ENCODE data around the gene EXT2. TPM values are rescaled to one million over a fixed set of nuclear protein-coding genes. Genes with fewer than 3 reads are reported as not detected.

Gene EXT2
- total RNA-seq, 4 donors from 2014 or later: 56.9 to 152 (median 128) TPM

DNA sequence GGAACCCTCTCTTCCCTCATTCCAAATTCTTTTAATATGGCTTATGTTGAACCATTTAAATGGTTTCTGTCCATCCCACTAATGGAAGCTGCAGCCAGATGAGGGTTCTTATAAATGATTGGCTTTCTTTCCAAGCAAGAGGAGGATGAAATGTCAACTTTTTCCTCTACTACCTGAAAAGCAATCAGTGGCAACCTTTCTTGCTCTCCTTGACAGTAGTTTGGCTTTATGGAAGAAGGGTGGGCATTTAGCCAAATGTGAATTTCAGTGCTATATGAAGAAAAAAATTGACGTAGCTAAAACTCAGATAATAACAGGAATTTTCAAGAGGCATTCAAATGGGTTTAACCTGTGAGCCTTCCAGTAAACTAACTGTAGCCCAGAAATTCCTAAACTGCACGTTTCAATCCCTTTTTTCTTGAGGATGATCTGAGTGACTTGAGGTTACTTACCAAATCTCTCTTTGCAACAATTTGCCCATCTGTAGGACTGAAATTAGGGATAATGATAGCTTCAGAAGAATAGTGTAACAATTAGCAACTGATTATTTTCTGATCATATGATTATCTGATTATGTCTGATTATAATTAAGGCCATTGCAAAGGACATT, 90.9 kb downstream of the EXT2 start:
- Histone ChIP-seq H3K9me3 (peaks cover 0 to 12% (median 4%) of the 10 kb centered on the region in 4 donors), H3K27ac (no peak overlapping the region), H3K36me3 (peaks cover 0 to 21% (median 0%) of the 10 kb centered on the region in 3 donors), H3K4me3 (no peak overlapping the region), H3K4me1 (no peaks in the 10 kb centered on the region), H3K27me3 (no peaks in the 10 kb centered on the region)
- TF ChIP-seq, protein P1, sequence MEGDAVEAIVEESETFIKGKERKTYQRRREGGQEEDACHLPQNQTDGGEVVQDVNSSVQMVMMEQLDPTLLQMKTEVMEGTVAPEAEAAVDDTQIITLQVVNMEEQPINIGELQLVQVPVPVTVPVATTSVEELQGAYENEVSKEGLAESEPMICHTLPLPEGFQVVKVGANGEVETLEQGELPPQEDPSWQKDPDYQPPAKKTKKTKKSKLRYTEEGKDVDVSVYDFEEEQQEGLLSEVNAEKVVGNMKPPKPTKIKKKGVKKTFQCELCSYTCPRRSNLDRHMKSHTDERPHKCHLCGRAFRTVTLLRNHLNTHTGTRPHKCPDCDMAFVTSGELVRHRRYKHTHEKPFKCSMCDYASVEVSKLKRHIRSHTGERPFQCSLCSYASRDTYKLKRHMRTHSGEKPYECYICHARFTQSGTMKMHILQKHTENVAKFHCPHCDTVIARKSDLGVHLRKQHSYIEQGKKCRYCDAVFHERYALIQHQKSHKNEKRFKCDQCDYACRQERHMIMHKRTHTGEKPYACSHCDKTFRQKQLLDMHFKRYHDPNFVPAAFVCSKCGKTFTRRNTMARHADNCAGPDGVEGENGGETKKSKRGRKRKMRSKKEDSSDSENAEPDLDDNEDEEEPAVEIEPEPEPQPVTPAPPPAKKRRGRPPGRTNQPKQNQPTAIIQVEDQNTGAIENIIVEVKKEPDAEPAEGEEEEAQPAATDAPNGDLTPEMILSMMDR (IDR thresholded peaks at IDR 0.05): no peak
- no peak for TF ChIP-seq POLR2A (IDR thresholded peaks at IDR 0.05)
- DNase-seq: no peak

- Histone ChIP-seq H3K36me3 (peaks cover 0 to 27% (median 0%) of the 10 kb centered on the region in 3 donors), H3K4me3 (no peak overlapping the region), H3K4me1 (no peaks in the 10 kb centered on the region), H3K9me3 (peaks cover 0 to 12% (median 4%) of the 10 kb centered on the region in 4 donors), H3K27me3 (no peaks in the 10 kb centered on the region), H3K27ac (no peak overlapping the region)
- TF ChIP-seq, protein P1 (IDR thresholded peaks at IDR 0.05): no peak
- no peak for TF ChIP-seq POLR2A (IDR thresholded peaks at IDR 0.05)
- no peak for DNase-seq
Observed at GRCh38 chr11:44188643-44189042, 93.2 kb downstream of the EXT2 start.

DNA sequence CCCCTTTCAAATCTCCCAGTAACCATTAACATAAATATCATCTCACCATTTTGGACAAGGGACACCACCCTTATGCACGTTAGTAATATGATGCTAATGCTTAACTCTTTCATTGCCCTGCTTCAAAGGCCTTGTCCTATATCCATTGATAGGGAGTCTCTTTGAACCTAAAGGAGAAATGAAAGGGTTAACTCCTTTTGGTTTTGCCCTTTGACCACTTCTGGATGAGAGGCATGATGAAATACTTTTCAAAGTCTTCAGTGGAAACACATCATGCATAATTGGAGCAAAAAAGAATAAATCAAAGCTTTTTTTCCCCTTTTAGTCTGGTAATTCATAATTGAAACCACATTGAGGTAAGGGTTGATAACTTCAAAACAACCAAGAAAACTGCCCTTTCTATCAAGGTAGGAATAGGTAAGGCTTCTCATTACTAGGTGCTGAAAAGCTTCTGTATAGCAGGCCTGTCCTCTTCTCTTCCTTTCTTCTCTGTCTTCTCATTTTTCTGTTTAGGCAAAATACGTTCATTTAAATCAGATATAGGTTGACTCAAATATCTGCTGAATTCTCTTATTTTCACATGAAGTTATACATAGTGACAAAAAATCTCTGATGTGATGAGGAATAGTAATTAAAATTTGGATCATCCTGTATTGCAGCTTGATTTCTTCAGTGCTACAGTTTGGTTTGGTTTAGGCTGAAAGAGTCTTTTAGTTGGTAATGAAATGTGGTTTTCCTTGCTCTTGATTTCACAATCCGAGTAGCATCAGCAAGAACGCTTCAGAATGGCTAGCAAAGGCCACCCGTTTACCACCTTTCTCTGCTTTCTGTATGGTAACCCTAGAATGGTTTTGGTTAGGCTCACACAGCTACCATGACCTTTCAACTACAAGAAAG, 94.8 kb downstream of the EXT2 start:
- DNase-seq: no peak
- Histone ChIP-seq H3K36me3 (peaks cover 0 to 27% (median 0%) of the 10 kb centered on the region in 3 donors), H3K27me3 (no peaks in the 10 kb centered on the region), H3K9me3 (peaks cover 0 to 12% (median 4%) of the 10 kb centered on the region in 4 donors), H3K4me1 (no peaks in the 10 kb centered on the region), H3K27ac (no peak overlapping the region), H3K4me3 (no peak overlapping the region)
- TF ChIP-seq, protein P1 (IDR thresholded peaks at IDR 0.05): no peak
- TF ChIP-seq POLR2A (IDR thresholded peaks at IDR 0.05): no peak

GRCh38 chr11:44190883-44191230, 95.4 kb downstream of the EXT2 start:
- no peak overlapping the region for H3K27ac ChIP-seq
- peaks cover 0 to 27% (median 0%) of the 10 kb centered on the region in 3 donors for H3K36me3 ChIP-seq
- H3K9me3 ChIP-seq: peaks cover 0 to 12% (median 4%) of the 10 kb centered on the region in 4 donors
- no peaks in the 10 kb centered on the region for H3K4me1 ChIP-seq
- no peaks in the 10 kb centered on the region for H3K27me3 ChIP-seq
- no peak for TF ChIP-seq POLR2A (IDR thresholded peaks at IDR 0.05)
- TF ChIP-seq, protein P1 (IDR thresholded peaks at IDR 0.05): no peak
- no peak for DNase-seq
- no peak overlapping the region for H3K4me3 ChIP-seq

- no peak for TF ChIP-seq POLR2A (IDR thresholded peaks at IDR 0.05)
- TF ChIP-seq, protein P1 (IDR thresholded peaks at IDR 0.05): no peak
- H3K36me3 ChIP-seq: peaks cover 0 to 27% (median 0%) of the 10 kb centered on the region in 3 donors
- H3K9me3 ChIP-seq: peaks cover 0 to 12% (median 4%) of the 10 kb centered on the region in 4 donors
- DNase-seq: no peak
- no peaks in the 10 kb centered on the region for H3K27me3 ChIP-seq
- no peak overlapping the region for H3K4me3 ChIP-seq
- H3K27ac ChIP-seq: no peak overlapping the region
- H3K4me1 ChIP-seq: no peaks in the 10 kb centered on the region
Observed at GRCh38 chr11:44191322-44192016, 96.0 kb downstream of the EXT2 start.
